ENCODE measurements around the gene ST14. TPM values are rescaled to one million over a fixed set of nuclear protein-coding genes. Genes with fewer than 3 reads are reported as not detected.
A peak's percentile ranks its signal among the peaks of the same experiment; 100 is the strongest.

Gene ST14
- total RNA-seq, 4 donors from 2014 or later, result 335 to 641 (median 446) TPM

DNA sequence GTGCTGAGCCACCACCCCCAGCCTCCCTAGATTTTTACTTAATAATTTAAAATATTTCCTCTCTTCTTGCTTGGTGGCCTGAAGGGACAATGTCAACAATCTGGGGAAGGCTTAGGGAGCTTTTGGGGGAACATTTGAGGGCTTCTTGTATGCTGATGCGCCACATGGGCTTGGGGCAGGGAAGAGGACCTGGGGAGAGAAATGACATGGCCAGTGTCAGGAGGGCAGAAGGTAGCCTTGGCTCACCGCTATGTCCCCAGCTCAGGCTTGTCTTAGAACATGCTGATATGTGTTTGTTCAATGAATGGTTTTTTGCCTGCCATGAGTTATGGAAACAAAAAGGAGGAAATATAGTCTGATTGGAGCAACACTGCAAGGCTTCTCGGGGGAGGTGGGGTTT lies 51.6 kb downstream of the ST14 start:
- Histone ChIP-seq H3K27ac (no peak overlapping the region), H3K27me3 (no peaks in the 10 kb centered on the region), H3K4me3 (no peak overlapping the region), H3K9me3 (no peaks in the 10 kb centered on the region), H3K4me1 (peaks cover 0 to 10% (median 4%) of the 10 kb centered on the region in 4 donors), H3K36me3 (peaks cover 0 to 7% (median 0%) of the 10 kb centered on the region in 4 donors)
- no peak for DNase-seq
- 91 to 100% methylated on average over 1 to 3 of the region's 3 CpGs for WGBS, 2 donors (ENCODE audit: low coverage in 1 of 2)
- TF ChIP-seq POLR2AphosphoS5 (IDR thresholded peaks at IDR 0.05), result no peak
- in situ Hi-C loops (cut with MboI; ENCODE audit: low pct_ligation_motif_present in 1 of 4, low pct_unique_long_range_greater_than_20kb in 1 of 4, low sequenced_read_pairs in 3 of 4) (loop anchor here (10.0 to 25.0 kb wide), 4 partner anchors 176 to 651 kb away; partner anchors contain the start of gene ADAMTS8 (in 1 of the 4)), intact Hi-C loops (cut with DNase I; ENCODE audit: low total_unique reads) (loop anchor here (5.0 to 10.0 kb wide), 2 partner anchors 174 to 216 kb away; partner anchors contain the start of gene ADAMTS8)

DNA sequence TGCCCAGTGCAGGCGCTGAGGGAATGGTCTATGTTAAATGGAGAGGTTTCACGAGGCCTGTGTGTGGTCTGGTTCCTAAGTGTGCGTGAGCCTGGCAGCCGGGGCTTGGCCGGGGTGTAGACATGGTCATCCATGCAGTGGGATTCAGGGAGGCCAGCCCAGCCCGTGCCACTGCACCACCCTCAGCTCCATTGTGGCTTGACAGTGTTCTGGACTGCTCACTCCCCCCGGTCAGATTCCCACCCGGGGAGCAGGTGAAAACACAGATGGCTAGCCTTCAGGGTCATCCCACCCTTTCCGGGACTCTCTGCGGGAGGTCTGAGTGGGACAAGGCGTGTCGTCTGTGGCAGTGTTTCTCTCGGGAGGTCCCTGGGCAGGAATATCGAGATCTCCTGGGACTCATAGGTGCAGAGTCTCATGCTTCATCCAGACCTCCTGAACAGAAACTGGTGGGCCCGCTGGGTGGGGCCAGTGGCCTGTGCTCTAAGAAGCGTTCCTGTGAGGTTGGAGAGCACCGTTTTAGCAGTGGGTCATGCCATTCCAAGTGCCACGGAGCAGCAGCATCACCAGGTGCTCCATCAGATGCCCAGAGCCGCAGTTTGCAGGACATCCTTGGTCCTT lies 52.3 kb downstream of the ST14 start:
- in situ Hi-C loops (cut with MboI; ENCODE audit: low pct_ligation_motif_present in 1 of 4, low pct_unique_long_range_greater_than_20kb in 1 of 4, low sequenced_read_pairs in 3 of 4), result loop anchor here (10.0 to 25.0 kb wide), 4 partner anchors 175 to 650 kb away; partner anchors contain the start of gene ADAMTS8 (in 1 of the 4)
- TF ChIP-seq EP300 (IDR thresholded peaks at IDR 0.05; ENCODE audit: low read depth) (no peak), POLR2A (IDR thresholded peaks at IDR 0.05) (no peak), POLR2AphosphoS5 (IDR thresholded peaks at IDR 0.05) (no peak)
- TF ChIP-seq, protein P1, sequence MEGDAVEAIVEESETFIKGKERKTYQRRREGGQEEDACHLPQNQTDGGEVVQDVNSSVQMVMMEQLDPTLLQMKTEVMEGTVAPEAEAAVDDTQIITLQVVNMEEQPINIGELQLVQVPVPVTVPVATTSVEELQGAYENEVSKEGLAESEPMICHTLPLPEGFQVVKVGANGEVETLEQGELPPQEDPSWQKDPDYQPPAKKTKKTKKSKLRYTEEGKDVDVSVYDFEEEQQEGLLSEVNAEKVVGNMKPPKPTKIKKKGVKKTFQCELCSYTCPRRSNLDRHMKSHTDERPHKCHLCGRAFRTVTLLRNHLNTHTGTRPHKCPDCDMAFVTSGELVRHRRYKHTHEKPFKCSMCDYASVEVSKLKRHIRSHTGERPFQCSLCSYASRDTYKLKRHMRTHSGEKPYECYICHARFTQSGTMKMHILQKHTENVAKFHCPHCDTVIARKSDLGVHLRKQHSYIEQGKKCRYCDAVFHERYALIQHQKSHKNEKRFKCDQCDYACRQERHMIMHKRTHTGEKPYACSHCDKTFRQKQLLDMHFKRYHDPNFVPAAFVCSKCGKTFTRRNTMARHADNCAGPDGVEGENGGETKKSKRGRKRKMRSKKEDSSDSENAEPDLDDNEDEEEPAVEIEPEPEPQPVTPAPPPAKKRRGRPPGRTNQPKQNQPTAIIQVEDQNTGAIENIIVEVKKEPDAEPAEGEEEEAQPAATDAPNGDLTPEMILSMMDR (IDR thresholded peaks at IDR 0.05), result no peak

DNA sequence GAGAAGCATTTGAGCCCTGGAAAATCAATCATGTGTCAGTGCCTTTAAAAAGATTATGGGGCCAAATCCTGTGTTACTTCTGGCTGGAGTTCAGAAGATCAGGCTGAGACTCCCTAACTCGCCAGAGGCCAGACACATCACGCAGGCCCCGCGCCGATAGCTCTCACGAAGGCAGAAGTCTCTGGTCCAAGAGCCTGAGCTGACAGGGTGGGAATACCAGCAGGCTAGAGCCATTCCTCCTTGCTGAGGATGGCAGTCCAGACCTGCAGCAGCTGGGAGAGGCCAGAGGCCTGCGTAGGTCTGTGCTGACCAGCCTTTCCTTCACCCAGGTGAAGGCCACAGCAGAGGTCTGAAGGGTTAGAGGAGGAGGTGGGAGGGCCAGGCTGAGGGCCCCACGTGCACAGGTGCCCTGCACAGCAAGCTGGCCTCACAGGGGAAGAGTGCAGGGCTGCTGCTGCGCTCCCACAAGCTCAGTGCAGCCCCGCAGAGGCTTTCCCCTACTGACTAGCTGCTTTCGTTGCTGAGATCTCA lies 52.9 kb downstream of the ST14 start:
- intact Hi-C loops (cut with DNase I; ENCODE audit: low total_unique reads) (loop anchor here (5.0 to 10.0 kb wide), 2 partner anchors 172 to 215 kb away; partner anchors contain the start of gene ADAMTS8), in situ Hi-C loops (cut with MboI; ENCODE audit: low pct_ligation_motif_present in 1 of 4, low pct_unique_long_range_greater_than_20kb in 1 of 4, low sequenced_read_pairs in 3 of 4) (loop anchor here (10.0 to 25.0 kb wide), 4 partner anchors 175 to 650 kb away; partner anchors contain the start of gene ADAMTS8 (in 1 of the 4))
- no peaks in the 10 kb centered on the region for H3K9me3 ChIP-seq
- no peaks in the 10 kb centered on the region for H3K27me3 ChIP-seq
- peak overlapping the region in 1 of 4 donors; percentile 9 for H3K27ac ChIP-seq
- H3K4me3 ChIP-seq, result no peak overlapping the region
- H3K4me1 ChIP-seq, result peaks cover 0 to 7% (median 2%) of the 10 kb centered on the region in 4 donors
- WGBS, 2 donors (ENCODE audit: low coverage in 1 of 2), result 67% methylated on average over 9 of the region's 11 CpGs; no CpG with 5 or more reads in 1 of the 2 donors
- peaks cover 0 to 7% (median 0%) of the 10 kb centered on the region in 4 donors for H3K36me3 ChIP-seq
- peak; percentile 9 for DNase-seq
- TF ChIP-seq EP300 (IDR thresholded peaks at IDR 0.05; ENCODE audit: low read depth) (no peak), POLR2AphosphoS5 (IDR thresholded peaks at IDR 0.05) (peak in 1 of 3 donors; percentile 6)

More for the DNA sequence above, 52.3 kb downstream of the ST14 start:
- intact Hi-C loops (cut with DNase I; ENCODE audit: low total_unique reads), result loop anchor here (5.0 to 10.0 kb wide), 2 partner anchors 173 to 215 kb away; partner anchors contain the start of gene ADAMTS8
- Histone ChIP-seq H3K4me3 (no peak overlapping the region), H3K27me3 (no peaks in the 10 kb centered on the region), H3K27ac (no peak overlapping the region), H3K9me3 (no peaks in the 10 kb centered on the region), H3K4me1 (peaks cover 0 to 7% (median 2%) of the 10 kb centered on the region in 4 donors), H3K36me3 (peaks cover 0 to 7% (median 0%) of the 10 kb centered on the region in 4 donors)
- 80% methylated on average over 18 of the region's 19 CpGs; no CpG with 5 or more reads in 1 of the 2 donors for WGBS, 2 donors (ENCODE audit: low coverage in 1 of 2)
- DNase-seq, result peak; percentile 6

DNA sequence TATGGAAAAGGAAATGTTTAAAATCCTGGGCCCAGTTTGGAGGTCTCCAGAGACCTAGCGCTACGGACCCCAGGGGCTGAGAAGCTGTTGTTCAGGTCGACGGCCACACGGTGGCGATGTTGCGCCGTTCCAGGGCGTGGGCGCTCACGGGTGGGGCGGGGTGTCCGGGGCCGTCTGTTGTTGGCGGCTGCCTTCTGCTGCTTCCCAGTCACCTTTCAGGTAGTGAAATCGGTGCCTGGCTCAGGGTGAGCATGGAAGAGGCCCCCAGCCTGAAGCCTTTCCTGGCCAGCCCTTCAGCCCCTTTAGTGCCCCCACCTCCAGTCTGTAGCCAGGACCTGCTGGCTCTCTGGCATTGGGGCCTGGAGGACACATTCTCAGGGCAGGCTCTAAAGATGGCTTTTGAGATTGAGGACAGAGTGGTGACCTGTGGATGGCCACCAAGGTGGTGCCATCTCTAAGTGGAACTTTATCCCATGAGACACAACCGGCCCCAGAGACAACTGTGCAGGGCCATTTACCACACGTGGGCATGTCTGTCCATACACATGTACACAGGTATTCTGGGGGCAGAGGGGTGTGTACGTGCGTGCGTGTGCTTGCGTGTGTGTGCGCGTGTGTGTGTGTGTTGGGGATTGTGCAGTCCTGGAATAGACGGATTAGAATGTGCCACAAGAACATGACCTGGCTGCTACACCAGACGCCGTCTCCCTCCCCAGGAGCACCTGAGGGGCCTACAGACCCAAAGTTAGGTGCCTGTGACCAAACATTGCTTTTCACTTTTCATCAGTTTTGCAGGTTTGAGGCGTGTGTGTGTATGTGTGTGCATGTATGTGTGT lies 53.8 kb downstream of the ST14 start:
- peak; percentile 75 for DNase-seq
- H3K36me3 ChIP-seq, result peaks cover 0 to 3% (median 0%) of the 10 kb centered on the region in 4 donors
- H3K27ac ChIP-seq, result peak overlapping the region in 1 of 4 donors; percentile 9
- peaks cover 0 to 7% (median 2%) of the 10 kb centered on the region in 4 donors for H3K4me1 ChIP-seq
- WGBS, 2 donors (ENCODE audit: low coverage in 1 of 2), result 37% methylated on average over 28 of the region's 28 CpGs; no CpG with 5 or more reads in 1 of the 2 donors
- no peak for TF ChIP-seq POLR2A (IDR thresholded peaks at IDR 0.05)
- TF ChIP-seq, protein P1 (IDR thresholded peaks at IDR 0.05), result peak; percentile 92 to 98 (median 97)
- TF ChIP-seq POLR2AphosphoS5 (IDR thresholded peaks at IDR 0.05), result peak in 1 of 3 donors; percentile 27
- H3K27me3 ChIP-seq, result no peaks in the 10 kb centered on the region
- intact Hi-C loops (cut with DNase I; ENCODE audit: low total_unique reads), result loop anchor here (5.0 to 10.0 kb wide), 2 partner anchors 171 to 214 kb away; partner anchors contain the start of gene ADAMTS8
- H3K4me3 ChIP-seq, result no peak overlapping the region
- in situ Hi-C loops (cut with MboI; ENCODE audit: low pct_ligation_motif_present in 1 of 4, low pct_unique_long_range_greater_than_20kb in 1 of 4, low sequenced_read_pairs in 3 of 4), result loop anchor here (10.0 to 25.0 kb wide), 4 partner anchors 174 to 649 kb away; partner anchors contain the start of gene ADAMTS8 (in 1 of the 4)
- no peaks in the 10 kb centered on the region for H3K9me3 ChIP-seq
